Activated CD4-positive, alpha-beta T cell treated with anti-CD3 and anti-CD28 coated beads, Interleukin-2, amount 10 ng/mL, durations not matched to agents 24 days and 14 days (primary cell): Measurements from ENCODE around the gene NXNL2. TPM values are rescaled to one million over a fixed set of nuclear protein-coding genes. Genes with fewer than 3 reads are reported as not detected.

Experiments
- total RNA-seq: library from RNA; stranded (reverse); gene quantifications from 2 replicates; pipeline ENCODE4 v1.2.3, GENCODE V29; 2022

NXNL2 gene
- total RNA-seq, 1 donor from 2014 or later: not detected

Other genes starting within 250 kb of the NXNL2 start
- gene SPIN1, start 146.7 kb upstream of the NXNL2 start, total RNA-seq: 29.5 and 31.4 TPM in 2 replicates